Activated naive CD4-positive, alpha-beta T cell (primary cell): ENCODE data around the gene DDX42.
"Not testable (repeated sequence)": the region's sequence is repeated elsewhere in the genome, so short reads cannot be mapped to it uniquely, and the experiment has no call there.

ENCODE experiments used
- DNase-seq, 4 experiments: peaks; one replicate each; lab custom pipeline; 2025; lab: John Stamatoyannopoulos, UW

The DDX42 gene

DNA sequence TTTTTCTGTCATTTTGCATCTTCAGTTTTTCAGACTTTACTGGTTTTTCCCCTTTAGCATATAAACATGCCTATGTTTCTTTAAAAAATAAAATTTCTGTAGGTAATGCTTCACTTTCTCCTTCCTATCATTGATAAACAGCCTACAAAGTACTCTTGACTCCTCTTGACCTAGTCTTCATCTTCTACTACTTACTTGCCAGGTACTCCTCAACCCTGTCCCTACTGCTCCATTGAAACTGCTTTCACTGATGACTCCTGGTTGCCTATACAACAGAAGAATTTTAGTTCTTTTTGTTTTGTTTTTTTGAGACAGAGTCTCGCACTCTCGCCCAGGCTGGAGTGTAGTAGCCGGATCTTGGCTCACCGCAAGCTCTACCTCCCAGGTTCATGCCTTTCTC, 7.0 kb downstream of the DDX42 start:
- DNase-seq, result no peak

DNA sequence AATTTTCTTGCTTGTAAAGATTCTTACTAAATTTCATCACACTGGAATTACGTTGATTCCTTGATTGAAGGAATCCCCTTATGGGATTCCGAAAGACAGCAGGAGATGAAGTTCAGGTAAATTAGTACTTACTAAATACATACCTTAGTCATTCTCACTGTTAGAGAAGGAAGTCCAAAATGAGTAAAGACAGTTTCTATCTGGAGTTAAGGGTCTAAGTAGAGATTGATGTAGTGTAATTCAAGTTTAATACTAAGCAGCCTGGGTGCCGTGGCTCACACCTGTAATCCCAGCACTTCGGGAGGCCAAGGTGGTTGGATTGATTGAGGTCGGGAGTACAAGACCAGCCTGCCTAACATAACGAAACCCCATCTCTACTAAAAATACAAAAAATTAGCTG, 9.6 kb downstream of the DDX42 start:
- DNase-seq, result no peak

DNA sequence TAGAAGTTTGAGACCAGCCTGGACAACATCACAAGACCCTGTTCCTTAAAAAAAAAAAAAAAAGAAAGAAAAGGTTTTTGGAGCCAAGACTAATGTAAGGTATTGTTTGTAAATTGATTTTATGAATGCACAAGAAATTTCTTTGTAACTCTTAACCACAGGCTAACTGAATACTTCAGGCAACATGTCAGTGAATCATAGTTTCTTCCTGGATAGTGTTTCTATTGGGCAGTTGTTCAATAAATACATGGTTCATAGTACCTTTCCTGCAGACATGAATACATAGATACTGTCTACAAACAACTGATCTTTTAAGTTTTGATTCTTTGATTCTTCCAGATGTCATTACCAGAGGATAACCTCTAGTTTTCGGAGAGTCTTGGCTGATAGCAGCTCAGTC, 11.6 kb downstream of the DDX42 start:
- no peak for DNase-seq

DNA sequence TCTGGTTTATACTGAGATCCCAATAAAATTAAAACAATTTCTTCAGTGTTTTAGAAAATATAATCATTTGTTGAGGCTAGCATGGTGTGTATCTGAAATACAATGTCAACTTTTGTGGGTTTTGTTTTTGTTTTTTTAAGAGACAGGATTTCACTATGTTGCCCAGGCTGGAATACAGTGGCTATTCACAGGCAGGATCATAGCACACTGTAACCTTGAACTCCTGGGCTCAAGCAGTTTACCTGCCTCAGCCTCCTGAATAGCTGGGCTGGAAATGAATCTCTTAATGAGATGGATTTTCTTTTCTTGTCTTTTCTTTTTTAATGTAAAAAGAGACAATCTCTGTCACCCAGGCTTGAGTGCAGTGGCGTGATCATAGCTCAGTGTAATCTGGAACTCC, 12.1 kb downstream of the DDX42 start:
- DNase-seq, result no peak

DNA sequence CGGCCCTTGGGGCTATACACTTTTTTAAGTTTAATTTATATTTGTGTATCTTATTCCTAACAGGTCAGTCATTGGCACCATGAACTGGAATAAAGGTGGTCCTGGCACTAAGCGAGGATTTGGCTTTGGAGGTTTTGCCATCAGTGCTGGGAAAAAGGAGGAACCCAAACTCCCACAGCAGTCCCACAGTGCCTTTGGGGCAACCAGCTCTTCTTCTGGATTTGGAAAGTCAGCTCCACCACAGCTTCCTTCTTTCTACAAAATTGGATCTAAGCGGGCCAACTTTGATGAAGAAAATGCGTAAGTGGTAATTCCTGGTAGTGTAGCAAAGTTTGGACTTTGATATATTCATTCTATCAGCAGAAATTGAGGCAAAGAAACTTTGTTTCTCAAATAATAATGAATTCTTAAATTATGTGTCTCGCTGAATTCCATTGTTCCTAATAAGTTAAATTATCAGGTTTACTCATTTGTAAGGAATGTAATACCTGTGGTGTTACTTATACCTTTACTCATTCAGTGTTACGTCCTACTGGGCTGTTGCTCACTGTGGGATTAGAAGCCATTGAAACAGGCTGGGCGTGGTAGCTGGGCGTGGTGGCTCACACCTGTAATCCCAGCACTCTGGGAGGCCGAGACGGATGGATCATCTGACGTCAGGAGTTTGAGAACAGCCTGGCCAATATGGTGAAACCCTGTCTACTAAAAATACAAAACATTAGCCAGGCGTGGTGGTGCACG, 13.2 kb downstream of the DDX42 start:
- no peak for DNase-seq

DNA sequence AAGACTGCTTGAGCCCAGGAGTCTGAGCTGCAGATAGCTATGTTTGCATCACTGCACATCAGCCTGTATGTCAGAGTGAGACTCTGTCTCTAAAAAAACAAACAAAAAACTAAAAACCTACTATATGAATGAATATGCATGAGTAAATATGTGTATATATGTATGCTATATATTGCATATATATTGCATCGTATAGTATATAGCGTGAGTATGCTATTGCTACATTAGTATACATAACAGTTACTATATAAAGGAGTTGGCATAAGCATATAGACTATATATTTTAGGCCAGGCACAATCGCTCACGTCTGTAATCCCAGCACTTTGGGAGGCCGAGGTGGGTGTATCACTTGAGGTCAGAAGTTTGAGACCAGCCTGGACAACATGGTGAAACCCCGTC, 16.1 kb downstream of the DDX42 start:
- DNase-seq, result no peak

DNA sequence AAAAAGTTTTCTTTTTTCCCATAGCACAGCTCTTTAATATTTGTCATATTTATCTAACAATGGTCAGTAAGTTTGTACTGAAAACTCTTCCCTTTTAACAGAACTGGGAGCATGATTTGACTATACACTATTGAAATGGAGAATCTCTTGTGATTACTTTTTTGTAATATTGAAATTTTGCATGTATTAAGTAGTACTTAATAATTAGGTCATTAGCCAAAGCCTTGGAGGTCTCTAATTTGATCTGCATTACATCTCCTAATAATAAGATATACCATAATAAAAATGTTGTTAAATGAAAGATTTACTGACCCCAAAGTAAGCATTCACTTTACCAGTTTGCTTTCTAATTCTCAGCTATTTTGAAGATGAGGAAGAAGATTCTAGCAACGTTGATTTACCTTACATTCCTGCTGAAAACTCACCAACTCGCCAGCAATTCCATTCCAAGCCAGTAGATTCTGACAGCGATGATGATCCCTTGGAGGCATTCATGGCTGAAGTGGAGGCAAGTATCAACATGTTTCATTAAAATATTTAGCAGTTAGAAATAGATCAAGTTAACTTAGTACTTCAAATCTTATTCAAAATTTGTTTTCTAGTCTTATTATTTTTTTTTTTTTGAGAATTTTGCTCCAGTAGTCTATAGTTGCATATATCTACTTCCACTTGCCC, 18.2 kb downstream of the DDX42 start:
- no peak for DNase-seq

DNA sequence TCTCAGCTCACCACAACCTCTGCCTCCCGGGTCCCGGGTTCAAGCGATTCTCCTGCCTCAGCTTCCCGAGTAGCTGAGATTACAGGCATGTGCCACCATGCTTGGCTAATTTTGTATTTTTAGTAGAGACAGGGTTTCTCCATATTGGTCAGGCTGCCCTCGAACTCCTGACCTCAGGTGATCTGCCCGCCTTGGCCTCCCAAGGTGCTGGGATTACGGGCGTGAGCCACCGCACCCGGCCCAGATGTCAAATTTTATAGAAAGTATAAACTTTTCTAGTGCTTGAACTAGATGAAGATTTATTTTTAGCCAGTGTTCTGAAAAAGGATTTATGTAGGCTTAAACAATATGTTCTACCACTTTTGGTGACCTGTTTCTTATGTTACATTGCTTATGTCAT, 22.4 kb downstream of the DDX42 start:
- not testable (repeated sequence) for DNase-seq

DNA sequence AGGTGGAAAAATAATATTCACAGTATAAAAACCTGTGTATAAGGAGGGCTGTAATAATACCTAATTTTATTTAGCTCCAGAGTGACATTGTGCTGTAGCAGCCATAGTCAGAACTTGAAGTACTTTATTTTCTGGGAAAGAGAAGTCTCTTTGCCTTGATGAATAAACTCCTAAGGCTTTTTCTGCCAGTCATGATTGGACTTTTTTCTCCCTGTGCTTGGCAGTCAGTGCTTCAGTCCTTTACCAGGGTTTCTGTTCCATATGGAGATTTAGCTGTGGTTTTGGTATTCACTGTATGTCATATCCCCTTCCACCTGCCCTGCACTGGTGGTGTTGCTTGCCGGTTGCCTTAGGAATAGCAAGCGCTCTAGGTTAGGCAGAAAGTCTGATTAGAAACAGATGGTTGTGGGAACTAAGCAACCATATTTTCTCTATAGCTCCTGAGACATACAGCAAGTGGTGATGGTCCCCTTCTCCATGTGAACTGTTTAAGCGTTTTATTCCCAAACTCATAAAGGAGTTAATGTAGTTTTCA, 24.7 kb downstream of the DDX42 start:
- DNase-seq, result no peak

DNA sequence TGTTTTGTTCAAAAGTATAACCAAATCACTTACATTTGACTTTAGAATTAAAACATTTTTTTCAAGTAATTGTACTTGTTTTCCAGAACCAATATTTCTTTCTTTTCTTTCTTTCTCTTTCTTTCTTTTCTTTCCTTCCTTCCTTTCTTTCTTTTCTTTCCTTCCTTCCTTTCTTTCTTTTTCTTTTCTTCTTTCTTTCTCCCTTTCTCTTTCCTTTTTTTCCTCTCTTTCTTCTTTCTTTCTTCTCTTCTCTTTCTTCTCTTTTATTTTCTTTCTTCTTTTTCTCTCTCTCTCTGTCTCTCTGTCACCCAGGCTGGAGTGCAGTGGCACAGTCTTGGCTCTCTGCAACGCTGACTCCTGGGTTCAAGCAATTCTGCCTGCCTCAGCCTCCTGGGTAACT, 26.8 kb downstream of the DDX42 start:
- no peak for DNase-seq

DNA sequence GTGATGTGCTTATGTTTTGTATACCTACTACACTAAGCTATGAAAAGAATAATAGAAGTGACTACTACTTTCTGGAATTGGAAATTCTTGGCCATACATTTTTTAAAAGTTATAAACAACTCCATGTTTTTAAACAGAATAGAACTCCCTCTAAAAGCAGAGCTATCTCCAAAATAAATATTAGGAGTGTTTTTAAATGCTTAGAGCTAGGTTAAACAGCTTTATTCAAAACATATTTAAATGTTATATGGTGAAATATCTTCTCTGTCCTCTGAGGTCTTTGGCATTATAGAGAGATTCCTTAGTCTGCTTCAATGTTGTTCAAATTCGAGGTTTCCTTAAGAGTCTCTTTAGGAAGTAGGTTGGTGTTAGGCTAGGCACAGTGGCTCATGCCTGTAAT, 30.4 kb downstream of the DDX42 start:
- no peak for DNase-seq

DNA sequence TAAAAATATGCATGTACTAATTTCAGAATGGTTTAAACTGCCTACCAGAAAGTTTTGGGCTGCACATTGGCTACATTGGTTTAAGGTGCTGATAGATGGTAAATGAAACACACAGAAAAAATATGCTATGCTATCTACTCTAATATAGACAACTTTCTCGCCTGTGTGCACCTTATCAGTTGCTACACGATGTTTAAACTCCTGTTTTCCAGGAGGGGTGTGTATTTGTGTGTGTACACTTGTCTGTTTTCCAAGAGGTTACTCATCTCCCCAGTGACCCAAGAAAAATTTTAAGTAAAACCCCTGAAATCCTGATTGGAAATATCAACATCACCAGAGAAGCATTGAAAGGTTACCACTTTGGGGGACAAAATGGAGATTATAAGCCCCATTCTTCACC, 31.6 kb downstream of the DDX42 start:
- DNase-seq, result no peak

DNA sequence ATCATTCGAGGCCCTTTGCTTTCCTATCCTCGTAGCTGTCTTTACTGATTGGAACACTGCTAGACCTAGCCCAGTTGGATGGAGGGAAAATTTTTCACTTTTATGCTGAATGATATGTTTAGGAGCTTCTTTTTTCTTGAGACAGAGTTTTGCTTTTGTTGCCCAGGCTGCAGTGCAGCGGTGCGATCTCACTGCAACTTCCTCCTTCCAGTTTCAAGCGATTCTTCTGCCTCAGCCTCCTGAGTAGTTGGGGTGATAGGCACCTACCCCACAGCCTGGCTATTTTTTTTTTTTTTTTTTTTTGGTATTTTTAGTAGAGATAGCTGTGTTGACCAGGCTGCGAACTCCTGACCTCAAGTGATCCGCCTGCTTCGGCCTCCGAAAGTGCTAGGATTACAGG, 36.0 kb downstream of the DDX42 start:
- DNase-seq, result no peak

DNA sequence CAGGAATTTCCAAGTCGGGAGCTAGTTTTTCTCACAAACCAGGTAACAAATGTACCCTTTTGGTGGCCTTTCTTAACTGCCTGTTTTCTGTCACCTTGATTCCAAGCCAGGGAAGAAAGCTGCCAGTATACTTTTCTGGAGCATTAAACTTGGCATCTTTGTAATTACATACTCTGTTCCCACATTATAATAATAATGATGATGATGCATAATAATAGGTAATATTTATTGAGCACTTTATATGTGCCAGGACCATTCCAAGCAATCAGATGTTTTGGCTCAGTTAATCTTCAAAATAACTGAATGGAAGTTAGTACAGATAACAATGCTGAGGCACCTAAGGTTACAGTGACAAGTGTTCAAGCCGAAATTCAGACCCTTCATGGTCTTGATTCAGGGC, 42.2 kb downstream of the DDX42 start:
- no peak for DNase-seq

DNA sequence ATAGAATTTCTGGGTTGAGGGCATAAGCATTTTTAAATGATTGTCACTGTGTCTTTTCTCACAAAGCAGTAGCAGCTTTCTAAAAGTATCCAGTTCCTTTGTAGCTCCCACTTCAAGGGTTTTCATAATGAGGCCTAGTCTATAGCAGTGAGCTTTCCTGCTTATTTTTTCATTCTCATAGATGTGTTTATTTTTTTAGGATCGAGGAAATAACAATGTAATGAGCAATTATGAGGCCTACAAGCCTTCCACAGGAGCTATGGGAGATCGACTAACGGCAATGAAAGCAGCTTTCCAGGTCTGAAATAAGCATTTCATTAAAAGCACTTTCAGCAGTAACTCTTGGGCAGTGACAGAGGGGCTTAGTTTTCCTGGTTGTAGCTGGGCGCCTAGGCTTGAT, 42.7 kb downstream of the DDX42 start:
- DNase-seq, result no peak

DNA sequence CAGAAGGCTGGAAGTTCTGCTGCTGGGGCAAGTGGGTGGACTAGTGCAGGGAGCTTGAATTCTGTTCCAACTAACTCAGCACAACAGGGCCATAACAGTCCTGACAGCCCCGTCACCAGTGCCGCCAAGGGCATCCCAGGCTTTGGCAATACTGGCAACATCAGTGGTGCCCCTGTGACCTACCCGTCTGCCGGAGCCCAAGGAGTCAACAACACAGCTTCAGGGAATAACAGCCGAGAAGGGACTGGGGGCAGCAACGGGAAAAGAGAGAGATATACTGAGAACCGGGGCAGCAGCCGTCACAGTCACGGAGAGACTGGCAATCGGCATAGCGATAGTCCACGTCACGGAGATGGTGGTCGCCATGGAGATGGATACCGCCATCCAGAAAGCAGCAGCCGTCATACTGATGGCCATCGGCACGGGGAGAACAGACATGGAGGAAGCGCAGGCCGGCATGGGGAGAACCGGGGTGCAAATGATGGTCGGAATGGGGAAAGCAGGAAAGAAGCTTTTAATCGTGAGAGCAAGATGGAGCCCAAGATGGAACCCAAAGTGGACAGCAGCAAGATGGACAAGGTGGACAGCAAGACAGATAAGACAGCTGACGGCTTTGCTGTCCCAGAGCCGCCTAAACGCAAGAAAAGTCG, 43.9 kb downstream of the DDX42 start:
- DNase-seq, result no peak

DNA sequence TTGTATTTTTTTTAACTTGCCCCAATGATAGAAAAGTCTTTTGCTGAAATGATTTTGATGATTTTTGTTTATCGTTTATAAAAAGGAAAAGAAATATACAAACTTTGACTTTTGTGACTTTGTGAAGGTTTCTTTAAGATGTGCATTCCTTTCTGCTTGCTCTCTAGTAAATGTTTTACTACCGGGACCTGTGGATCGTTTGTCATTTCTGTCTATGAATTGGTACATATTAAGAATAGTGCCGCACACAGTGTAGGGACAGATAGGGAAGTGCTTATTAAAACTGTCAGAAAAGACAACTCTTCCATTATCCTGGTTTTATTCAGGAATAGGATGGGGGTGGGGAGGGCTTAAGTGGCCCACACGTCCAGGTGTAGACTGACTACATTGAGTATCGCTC, 45.2 kb downstream of the DDX42 start:
- DNase-seq, result no peak

DNA sequence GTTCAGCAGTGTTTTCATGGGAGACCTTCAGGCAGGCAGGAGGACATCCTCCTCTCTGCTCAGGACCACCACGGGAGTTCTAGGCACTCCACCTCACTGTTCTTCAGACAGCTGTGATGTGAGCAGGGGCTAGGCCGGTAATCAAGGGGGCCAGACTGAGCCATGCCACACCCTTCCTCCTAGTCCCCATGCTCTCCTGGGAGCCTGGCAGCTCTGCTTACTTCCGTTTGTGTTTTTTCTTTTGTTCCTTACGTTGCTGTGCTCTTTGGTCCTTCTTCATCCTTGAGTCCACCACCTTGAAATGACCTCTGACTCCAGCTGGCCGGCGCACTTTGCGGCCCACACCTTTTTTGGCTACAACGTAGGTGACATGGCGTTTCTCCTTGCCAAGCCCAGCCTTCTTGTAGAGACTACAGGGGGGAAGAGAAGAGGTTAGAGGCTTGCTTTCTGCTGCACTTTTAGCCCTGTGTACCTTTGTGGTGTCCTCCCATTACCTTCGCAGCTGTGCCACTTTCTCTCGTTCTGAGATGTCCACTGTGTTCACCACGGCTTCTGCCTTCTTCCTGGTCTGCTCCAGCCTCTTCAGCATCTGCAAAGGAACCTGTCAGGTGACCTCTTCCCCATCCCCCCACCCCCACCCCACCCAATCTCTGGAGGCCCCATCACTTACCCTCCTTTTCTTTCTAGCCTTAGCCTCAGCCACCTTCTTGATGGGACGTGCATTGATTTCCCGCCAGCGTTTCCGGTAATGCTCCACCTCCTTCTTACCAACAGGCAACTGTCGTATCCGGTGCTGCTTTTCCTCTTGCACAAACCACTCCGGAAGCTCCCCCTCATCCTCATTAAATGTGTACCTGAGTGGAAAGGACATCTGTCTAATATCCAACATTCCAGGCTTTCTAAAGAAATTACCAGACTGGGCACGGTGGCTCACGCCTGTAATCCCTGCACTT, 45.9 kb downstream of the DDX42 start:
- no peak for DNase-seq

DNA sequence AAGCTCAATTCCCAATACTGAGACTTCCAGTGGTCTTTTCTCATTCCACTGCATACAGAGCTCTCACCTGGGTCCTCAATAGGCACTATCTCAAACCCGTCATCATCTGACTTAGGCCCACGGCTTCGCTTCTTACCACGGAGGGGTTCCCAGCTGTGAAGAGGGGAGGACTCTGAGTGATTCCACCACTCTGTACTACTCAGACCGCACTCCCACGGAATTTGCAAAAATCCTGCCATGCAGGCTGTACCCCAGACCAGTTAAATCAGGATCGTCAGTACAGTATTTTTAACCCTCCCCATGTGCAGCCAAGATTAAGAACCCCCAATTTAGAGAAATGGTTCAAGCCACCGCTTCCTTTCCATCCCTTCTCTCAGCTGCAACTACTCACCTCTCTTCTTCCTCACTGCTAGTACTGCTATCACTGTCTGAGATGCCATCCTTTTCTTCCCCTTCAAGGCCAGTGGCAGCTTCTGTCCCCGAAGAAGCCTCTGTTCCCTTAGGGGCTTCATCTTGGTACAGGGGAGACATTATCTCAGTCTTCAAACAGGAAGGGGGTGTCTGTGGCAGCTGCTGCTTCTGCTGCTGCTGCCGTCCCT, 47.1 kb downstream of the DDX42 start:
- DNase-seq, result no peak

DNA sequence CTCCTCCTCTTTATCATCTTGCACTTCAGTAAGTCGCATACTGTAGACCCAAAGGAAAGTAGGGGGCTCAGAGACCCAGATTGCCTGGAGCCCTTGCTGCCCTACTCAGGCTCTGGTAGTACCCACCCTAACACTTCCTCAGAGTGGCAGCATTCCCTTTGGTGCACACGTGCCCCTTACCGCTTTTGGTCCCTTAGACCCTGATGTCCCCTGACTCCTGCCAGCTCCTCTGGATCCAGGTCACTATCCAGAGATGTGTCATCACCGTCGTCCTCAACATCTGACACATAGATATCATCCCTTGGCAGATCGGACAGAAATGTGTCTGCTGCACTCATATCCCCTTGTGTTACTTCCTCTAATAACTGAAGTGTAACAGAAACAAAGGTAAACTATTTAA, 47.8 kb downstream of the DDX42 start:
- no peak for DNase-seq

DNA sequence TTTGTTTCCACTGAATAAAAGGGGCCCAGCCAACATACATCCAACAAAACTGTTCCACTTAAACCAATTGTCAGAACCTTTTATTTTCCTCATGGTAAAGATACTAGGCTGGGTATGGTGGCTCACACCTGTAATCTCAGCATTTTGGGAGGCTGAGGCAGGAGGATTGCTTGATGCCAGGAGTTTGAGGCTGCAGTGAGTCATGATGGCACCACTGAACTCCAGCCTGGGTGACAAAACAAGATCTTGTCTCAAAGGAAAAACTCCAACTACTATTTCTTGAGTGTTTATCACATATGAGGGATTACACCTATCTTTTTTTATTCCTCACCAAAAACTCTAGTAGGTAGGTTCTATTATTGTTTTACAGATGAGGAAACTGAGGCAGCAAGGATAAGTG, 48.6 kb downstream of the DDX42 start:
- DNase-seq, result no peak
